Loucy (cell line): ENCODE results near the gene DNMT3B.
A peak's percentile ranks its signal among the peaks of the same experiment; 100 is the strongest.

Experiments
- H2AFZ ChIP-seq: fragments of 200-600 bp; sonication (generic); 2 replicates; pipeline ENCODE4 v1.6.0; 2016; ENCODE audit warnings: antibody characterized with exemption, mild to moderate bottlenecking, low read length, moderate library complexity
- H3F3A ChIP-seq: fragments of 200-600 bp; 2 replicates; pipeline ENCODE4 v1.6.0; 2016; ENCODE audit warnings: antibody characterized with exemption, low read depth, mild to moderate bottlenecking
- H3K27me3 ChIP-seq: fragments of 200-600 bp; sonication (generic); 2 replicates; pipeline ENCODE4 v1.6.1; 2014; ENCODE audit warnings: low read length, mild to moderate bottlenecking; ENCODE audit not compliant: insufficient read depth, poor library complexity, severe bottlenecking
- H3K36me3 ChIP-seq: fragments of 200-600 bp; sonication (generic); 2 replicates; pipeline ENCODE4 v1.6.1; 2016; ENCODE audit warnings: low read length; ENCODE audit not compliant: insufficient read depth
- H3K4me1 ChIP-seq: fragments of 200-600 bp; sonication (generic); 2 replicates; pipeline ENCODE4 v1.5.1; 2014; ENCODE audit warnings: low read length, mild to moderate bottlenecking; ENCODE audit not compliant: insufficient read depth, poor library complexity, severe bottlenecking
- H3K4me2 ChIP-seq: fragments of 200-600 bp; sonication (generic); 2 replicates; pipeline ENCODE4 v1.6.0; 2014; ENCODE audit warnings: antibody characterized with exemption, low read length, low read depth, mild to moderate bottlenecking; ENCODE audit not compliant: poor library complexity, severe bottlenecking
- H3K4me3 ChIP-seq: fragments of 200-600 bp; sonication (generic); 2 replicates; pipeline ENCODE4 v1.5.1; 2014; ENCODE audit warnings: low read length, mild to moderate bottlenecking, mixed read lengths; ENCODE audit not compliant: poor library complexity, severe bottlenecking
- H3K79me2 ChIP-seq: fragments of 200-600 bp; sonication (generic); 2 replicates; pipeline ENCODE4 v1.6.1; 2014; ENCODE audit warnings: low read length; ENCODE audit not compliant: insufficient read depth
- H3K9ac ChIP-seq: fragments of 200-600 bp; sonication (generic); 2 replicates; pipeline ENCODE4 v1.6.0; 2014; ENCODE audit warnings: mild to moderate bottlenecking, low read depth, low read length, moderate library complexity; ENCODE audit not compliant: poor library complexity, severe bottlenecking
- H3K9me2 ChIP-seq: fragments of 200-600 bp; sonication (generic); replicated peaks from 2 replicates; pipeline ENCODE4 v1.6.1; 2016; ENCODE audit warnings: low read depth, low read length, mixed read lengths
- H3K9me3 ChIP-seq: fragments of 200-600 bp; sonication (generic); 2 replicates; pipeline ENCODE4 v1.6.1; 2014; ENCODE audit warnings: mild to moderate bottlenecking, antibody characterized with exemption, low read length, low read depth; ENCODE audit not compliant: insufficient read depth
- H4K20me1 ChIP-seq: fragments of 200-600 bp; sonication (generic); 2 replicates; pipeline ENCODE4 v1.6.0; 2014; ENCODE audit warnings: antibody characterized with exemption, low read length, mild to moderate bottlenecking; ENCODE audit not compliant: insufficient read depth, poor library complexity, severe bottlenecking
- EZH2phosphoT487 ChIP-seq: fragments of 200-600 bp; IDR thresholded peaks from 2 replicates; pipeline ENCODE4 v1.6.1; 2018; ENCODE audit warnings: antibody characterized with exemption, mild to moderate bottlenecking, moderate library complexity, borderline replicate concordance
- TF ChIP-seq, protein P1 (sequence below): fragments of 200-600 bp; sonication (generic); conservative IDR thresholded peaks from 2 replicates; pipeline ENCODE4 v1.5.1; 2014; ENCODE audit warnings: mild to moderate bottlenecking, antibody characterized with exemption, low read length

Gene DNMT3B

DNA sequence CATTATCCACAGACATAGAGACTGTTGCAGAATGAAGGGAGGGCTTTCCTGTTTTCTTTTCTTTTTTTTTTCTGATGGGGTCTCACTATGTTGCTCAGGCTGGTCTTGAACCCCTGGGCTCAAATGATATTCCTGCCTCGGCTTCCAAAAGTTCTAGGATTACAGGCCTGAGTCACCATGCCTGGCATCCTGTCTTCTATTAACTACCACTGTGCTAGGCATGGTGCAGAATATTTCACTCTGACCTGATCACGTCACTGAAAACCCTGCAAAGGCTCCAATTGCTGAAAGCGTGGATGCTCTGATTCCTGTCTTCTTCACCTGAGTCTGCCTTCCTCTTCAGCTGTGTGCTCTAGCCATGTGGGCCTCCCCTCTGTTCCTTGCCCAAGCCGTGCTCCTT is 8.5 kb upstream of the DNMT3B start:
- Histone ChIP-seq H3K79me2 (no peaks in the 10 kb centered on the region), H3F3A (no peaks in the 10 kb centered on the region), H3K9me2 (no peaks in the 10 kb centered on the region), H3K4me2 (no peak overlapping the region), H3K27me3 (no peaks in the 10 kb centered on the region), H3K9ac (no peak overlapping the region), H2AFZ (no peak overlapping the region), H3K36me3 (no peaks in the 10 kb centered on the region), H3K4me3 (no peak overlapping the region), H3K4me1 (no peaks in the 10 kb centered on the region), H3K9me3 (no peaks in the 10 kb centered on the region), H4K20me1 (no peaks in the 10 kb centered on the region)
- TF ChIP-seq EZH2phosphoT487: no peak
- TF ChIP-seq, protein P1, sequence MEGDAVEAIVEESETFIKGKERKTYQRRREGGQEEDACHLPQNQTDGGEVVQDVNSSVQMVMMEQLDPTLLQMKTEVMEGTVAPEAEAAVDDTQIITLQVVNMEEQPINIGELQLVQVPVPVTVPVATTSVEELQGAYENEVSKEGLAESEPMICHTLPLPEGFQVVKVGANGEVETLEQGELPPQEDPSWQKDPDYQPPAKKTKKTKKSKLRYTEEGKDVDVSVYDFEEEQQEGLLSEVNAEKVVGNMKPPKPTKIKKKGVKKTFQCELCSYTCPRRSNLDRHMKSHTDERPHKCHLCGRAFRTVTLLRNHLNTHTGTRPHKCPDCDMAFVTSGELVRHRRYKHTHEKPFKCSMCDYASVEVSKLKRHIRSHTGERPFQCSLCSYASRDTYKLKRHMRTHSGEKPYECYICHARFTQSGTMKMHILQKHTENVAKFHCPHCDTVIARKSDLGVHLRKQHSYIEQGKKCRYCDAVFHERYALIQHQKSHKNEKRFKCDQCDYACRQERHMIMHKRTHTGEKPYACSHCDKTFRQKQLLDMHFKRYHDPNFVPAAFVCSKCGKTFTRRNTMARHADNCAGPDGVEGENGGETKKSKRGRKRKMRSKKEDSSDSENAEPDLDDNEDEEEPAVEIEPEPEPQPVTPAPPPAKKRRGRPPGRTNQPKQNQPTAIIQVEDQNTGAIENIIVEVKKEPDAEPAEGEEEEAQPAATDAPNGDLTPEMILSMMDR: no peak

DNA sequence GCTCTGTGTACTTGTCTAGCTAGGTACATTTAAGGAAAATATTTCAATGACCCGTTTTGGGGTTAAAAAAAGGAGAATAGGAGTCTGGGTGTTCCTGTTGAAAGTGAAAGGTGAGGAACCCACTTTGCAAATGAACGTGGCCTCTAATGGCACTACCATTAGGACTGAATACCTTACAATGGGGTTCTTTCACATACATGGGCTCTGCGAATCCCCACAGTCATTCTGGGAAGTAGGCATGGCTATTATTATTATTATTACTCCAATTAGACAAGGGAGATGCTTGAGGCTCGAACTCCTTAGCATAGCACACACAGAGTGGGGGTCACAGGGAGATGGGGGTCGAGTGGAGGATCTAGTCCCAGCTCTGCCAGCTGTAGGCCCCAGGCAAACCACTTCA is 6.0 kb upstream of the DNMT3B start:
- peaks cover 2% of the 10 kb centered on the region for H3K4me1 ChIP-seq
- TF ChIP-seq, protein P1: no peak
- no peak for TF ChIP-seq EZH2phosphoT487
- H3K36me3 ChIP-seq: no peaks in the 10 kb centered on the region
- H2AFZ ChIP-seq: no peak overlapping the region
- H3K79me2 ChIP-seq: no peaks in the 10 kb centered on the region
- H3K9ac ChIP-seq: no peak overlapping the region
- H3K4me3 ChIP-seq: no peak overlapping the region
- peaks cover 4% of the 10 kb centered on the region; the same call in 1 of the 2 replicates for H3F3A ChIP-seq
- no peaks in the 10 kb centered on the region for H3K27me3 ChIP-seq
- no peaks in the 10 kb centered on the region for H3K9me2 ChIP-seq
- H3K9me3 ChIP-seq: no peaks in the 10 kb centered on the region
- no peaks in the 10 kb centered on the region for H4K20me1 ChIP-seq
- no peak overlapping the region for H3K4me2 ChIP-seq

DNA sequence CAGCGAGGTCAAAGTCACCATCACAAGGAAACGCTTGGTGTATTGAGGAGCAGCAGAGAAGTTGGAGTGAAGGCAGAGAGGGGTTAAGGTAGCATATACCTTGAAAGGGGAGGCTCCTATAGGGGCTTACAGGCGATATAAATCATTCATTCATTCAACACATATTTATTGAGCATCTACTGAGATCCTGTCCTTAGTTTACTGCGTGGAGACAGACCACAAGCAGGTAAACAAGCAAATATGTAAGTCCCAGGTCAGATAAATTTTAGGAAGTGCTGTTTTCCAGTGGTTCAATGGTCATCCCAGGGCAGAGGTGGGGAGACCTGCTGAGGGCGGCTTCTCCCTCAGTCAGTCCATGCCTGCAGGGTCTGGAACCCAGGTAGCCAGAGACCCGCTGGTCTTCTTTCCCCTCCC is 761 bp upstream of the DNMT3B start:
- Histone ChIP-seq H3K79me2 (peaks cover 41% of the 10 kb centered on the region), H3K36me3 (no peaks in the 10 kb centered on the region), H2AFZ (peak overlapping the region; percentile 67; the same call in 1 of the 2 replicates), H3K4me3 (peak overlapping the region; percentile 84), H4K20me1 (peaks cover 25% of the 10 kb centered on the region), H3K4me2 (peak overlapping the region; percentile 85), H3K9me2 (no peaks in the 10 kb centered on the region), H3K9ac (peak overlapping the region; percentile 18), H3K4me1 (peaks cover 23% of the 10 kb centered on the region), H3K27me3 (no peaks in the 10 kb centered on the region), H3K9me3 (no peaks in the 10 kb centered on the region), H3F3A (peaks cover 4% of the 10 kb centered on the region; the same call in 1 of the 2 replicates)
- TF ChIP-seq, protein P1: no peak
- no peak for TF ChIP-seq EZH2phosphoT487
